BE2C (cell line): ENCODE results near the gene CRADD.

Experiments used
- DNase-seq: peaks from one replicate; pipeline ENCODE4 v3.0.0-alpha.2; 2020
- H3K27me3 ChIP-seq: fragments of 250-450 bp; sonication (Bioruptor Pico); 2 replicates; pipeline ENCODE4 v1.5.1; 2020; ENCODE audit warnings: mild to moderate bottlenecking
- H3K36me3 ChIP-seq: fragments of 250-450 bp; sonication (Bioruptor Pico); 2 replicates; pipeline ENCODE4 v1.5.1; 2020; ENCODE audit warnings: mild to moderate bottlenecking
- H3K4me1 ChIP-seq: fragments of 250-450 bp; sonication (Bioruptor Pico); 2 replicates; pipeline ENCODE4 v1.5.1; 2020
- H3K4me3 ChIP-seq: 2 replicates; pipeline ENCODE4 v1.5.1; 2011; ENCODE audit warnings: low read depth, low read length
- H3K9me3 ChIP-seq: fragments of 250-450 bp; sonication (Bioruptor Pico); 2 replicates; pipeline ENCODE4 v1.5.1; 2020
- CTCF ChIP-seq: IDR thresholded peaks from 2 replicates; pipeline ENCODE4 v1.5.1; 2012; ENCODE audit warnings: mild to moderate bottlenecking, low read depth, low read length

CRADD gene

DNA sequence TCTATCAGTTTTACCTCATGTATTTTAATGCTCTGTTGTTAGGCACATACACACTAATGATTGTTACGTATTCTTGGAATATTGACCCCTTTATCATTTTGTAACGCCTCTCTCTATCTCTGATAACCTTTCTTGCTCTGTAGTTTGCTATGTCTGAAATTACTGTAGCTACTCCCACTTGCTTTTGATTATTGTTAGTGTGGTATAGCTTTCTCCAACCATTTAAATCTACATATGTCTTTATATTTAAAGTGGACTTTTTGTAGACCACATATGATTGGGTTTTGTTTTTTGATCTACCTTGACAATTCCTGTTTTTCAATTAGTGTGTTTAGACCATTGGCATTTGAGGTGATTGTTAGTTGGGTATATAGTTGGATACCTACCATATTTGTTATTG lies 43.4 kb downstream of the CRADD start:
- Histone ChIP-seq H3K4me3 (no peak overlapping the region), H3K9me3 (no peaks in the 10 kb centered on the region), H3K27me3 (no peaks in the 10 kb centered on the region), H3K4me1 (no peaks in the 10 kb centered on the region), H3K36me3 (no peaks in the 10 kb centered on the region)
- DNase-seq = no peak
- TF ChIP-seq CTCF = no peak

- Histone ChIP-seq H3K27me3 (no peaks in the 10 kb centered on the region), H3K4me3 (no peak overlapping the region), H3K36me3 (no peaks in the 10 kb centered on the region), H3K9me3 (no peaks in the 10 kb centered on the region), H3K4me1 (no peaks in the 10 kb centered on the region)
- DNase-seq = no peak
- no peak for TF ChIP-seq CTCF
Observed at GRCh38 chr12:93722179-93722578, 45.0 kb downstream of the CRADD start.

GRCh38 chr12:93722835-93723567 lies 45.8 kb downstream of the CRADD start:
- no peak for TF ChIP-seq CTCF
- DNase-seq = no peak
- Histone ChIP-seq H3K9me3 (no peaks in the 10 kb centered on the region), H3K27me3 (no peaks in the 10 kb centered on the region), H3K4me3 (no peak overlapping the region), H3K4me1 (peaks cover 3% of the 10 kb centered on the region; the same call in 1 of the 2 replicates), H3K36me3 (no peaks in the 10 kb centered on the region)

GRCh38 chr12:93723568-93723930 lies 46.4 kb downstream of the CRADD start:
- Histone ChIP-seq H3K4me3 (no peak overlapping the region), H3K4me1 (peaks cover 4% of the 10 kb centered on the region; the same call in 1 of the 2 replicates), H3K27me3 (no peaks in the 10 kb centered on the region), H3K9me3 (no peaks in the 10 kb centered on the region), H3K36me3 (no peaks in the 10 kb centered on the region)
- no peak for TF ChIP-seq CTCF
- no peak for DNase-seq

DNA sequence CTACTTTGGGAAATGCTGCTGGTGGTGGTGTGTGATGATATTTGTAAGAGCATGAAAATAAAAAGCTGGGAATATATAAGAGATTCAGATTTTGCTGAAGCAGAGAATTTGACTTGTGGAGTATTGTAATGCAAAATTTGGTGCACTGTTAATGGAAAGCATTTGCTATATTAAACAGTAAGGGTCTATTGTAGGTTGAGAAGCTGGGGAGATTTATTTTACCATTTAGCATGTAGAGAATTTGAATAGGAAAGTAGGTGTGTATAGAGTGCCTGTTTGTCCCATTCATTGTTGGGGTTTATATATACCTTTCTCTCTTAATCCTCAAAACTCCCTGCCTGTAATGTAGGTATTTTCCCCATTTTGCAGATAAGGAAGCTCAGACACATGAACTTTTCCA lies 48.4 kb downstream of the CRADD start:
- no peak for DNase-seq
- Histone ChIP-seq H3K36me3 (no peaks in the 10 kb centered on the region), H3K9me3 (no peaks in the 10 kb centered on the region), H3K27me3 (no peaks in the 10 kb centered on the region), H3K4me1 (peaks cover 4% of the 10 kb centered on the region; the same call in 1 of the 2 replicates), H3K4me3 (no peak overlapping the region)
- no peak for TF ChIP-seq CTCF

- DNase-seq = no peak
- no peak overlapping the region for H3K4me3 ChIP-seq
- TF ChIP-seq CTCF = no peak
Observed at GRCh38 chr12:93727195-93727811, 50.1 kb downstream of the CRADD start.

More at GRCh38 chr12:93727195-93727811, 50.1 kb downstream of the CRADD start:
- no peaks in the 10 kb centered on the region for H3K36me3 ChIP-seq
- peaks cover 4% of the 10 kb centered on the region; the same call in 1 of the 2 replicates for H3K4me1 ChIP-seq
- H3K9me3 ChIP-seq = no peaks in the 10 kb centered on the region
- no peaks in the 10 kb centered on the region for H3K27me3 ChIP-seq
